Raji (cell line): ENCODE measurements around the gene RAI1.

Experiments used
- POLR2A ChIP-seq: IDR thresholded peaks from 2 replicates; pipeline ENCODE4 v1.6.1; 2011; ENCODE audit warnings: low read depth, low read length, control low read depth; ENCODE audit not compliant: insufficient read depth

The RAI1 gene

DNA sequence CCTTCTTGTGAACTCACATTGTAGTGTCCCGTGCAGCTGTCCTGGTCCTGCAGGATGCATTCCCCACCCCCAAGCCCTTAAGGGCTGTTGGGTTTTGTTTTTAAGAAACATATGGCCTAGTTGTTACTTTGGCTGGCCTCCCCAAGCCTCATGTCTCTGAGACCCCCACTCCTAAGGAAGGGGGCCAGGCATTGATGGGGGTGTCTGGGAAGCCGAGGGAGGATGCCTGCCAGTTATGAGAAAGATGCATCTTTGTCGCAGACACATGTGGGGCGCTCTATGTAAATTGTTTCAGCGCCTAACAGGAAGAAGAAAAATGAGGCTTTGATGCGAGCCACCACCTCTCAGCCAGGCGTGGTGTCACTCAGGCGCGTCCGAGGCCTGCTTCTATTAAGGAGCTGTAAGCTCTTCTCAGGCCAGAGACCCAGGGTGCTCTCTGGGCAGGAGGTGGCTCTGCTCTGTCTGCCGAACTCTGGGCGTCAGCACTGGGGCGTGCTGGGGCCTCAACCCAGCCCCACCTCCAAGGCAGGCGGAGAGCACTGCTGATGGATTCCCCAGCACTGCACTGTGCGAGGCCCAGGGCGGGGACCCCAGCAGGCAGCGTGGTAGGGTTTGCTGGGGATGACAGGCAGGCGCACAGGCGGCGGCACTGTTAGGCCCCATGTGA is 85.0 kb downstream of the RAI1 start:
- TF ChIP-seq POLR2A: peak; percentile 31; the same call in 1 of the 2 replicates

DNA sequence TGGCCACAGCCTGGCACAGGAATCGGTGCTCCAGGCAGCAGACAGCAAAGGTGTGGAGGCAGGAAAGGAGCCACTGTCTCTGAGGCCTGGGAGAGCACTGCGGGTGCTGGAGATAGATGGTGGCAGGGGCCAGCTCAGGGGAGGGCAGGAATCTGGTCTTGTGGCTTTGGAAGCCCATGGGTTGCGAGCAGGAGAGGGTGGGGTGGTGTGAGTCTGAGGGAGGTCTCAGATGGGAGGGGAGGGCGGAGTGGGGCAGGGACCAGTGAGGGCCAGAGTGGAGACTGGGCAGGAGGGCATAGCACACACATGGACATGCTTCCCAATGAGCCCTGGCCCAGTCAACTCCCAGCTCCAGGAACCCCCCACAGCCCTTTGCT is 85.5 kb downstream of the RAI1 start:
- no peak for TF ChIP-seq POLR2A

DNA sequence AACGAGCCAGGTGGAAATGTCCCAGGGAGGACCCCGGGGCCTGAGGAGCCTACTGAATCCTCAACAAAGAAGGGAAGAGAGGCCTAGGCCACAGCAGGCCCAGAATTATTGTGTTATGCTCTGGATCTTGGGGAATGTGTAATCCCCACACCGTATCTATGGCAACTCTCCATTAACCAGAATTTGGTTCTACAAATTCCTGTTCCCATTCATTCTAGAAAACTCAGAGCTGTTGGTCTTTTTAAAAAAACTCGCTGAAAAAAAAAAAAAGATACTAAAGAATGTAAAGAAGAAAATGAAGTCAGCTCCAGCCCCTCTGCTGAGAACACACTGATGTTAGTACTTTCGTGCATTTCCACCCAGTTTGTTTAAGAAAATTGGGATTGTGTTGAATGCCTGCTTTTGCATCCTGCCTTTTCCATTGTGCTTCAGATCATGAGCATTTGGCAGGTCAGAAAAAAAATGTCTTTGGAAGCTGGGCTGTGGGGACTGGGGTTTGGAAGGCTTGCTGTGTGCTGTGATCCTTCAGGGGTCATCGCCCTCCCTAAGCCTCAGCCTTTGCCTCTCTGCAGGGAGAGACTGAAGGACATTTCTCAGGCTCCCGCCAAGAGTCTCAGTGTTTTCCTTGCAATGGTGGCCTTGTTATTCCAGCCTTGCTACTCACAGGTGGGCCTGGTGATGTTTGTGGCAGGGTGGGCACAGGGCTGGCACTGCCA is 86.1 kb downstream of the RAI1 start:
- no peak for TF ChIP-seq POLR2A

DNA sequence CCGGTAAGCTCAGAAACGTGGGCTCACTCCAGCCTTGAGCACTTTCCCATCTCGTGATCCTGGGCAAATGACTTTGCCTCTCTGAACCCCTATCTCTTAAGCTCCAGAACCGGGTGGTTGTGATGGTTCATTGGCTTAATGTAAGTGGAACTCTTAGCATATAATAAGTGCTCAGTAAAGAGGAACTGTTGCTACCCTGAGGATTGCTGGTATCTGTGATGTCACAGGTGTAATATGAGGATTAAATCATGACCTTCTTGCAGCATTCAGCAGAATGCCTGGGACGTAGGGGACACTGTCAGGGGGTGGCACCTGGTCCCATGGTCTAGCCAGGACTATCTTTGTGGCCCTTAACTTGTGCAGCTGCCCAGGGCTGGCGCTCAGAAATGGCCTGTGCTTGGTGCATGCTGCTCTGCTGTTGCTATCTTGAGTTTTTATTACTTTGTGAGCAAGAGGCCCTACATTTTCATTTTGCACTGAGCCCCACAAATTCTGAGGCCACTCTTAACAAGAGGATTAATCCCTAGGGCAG is 86.7 kb downstream of the RAI1 start:
- TF ChIP-seq POLR2A: no peak

DNA sequence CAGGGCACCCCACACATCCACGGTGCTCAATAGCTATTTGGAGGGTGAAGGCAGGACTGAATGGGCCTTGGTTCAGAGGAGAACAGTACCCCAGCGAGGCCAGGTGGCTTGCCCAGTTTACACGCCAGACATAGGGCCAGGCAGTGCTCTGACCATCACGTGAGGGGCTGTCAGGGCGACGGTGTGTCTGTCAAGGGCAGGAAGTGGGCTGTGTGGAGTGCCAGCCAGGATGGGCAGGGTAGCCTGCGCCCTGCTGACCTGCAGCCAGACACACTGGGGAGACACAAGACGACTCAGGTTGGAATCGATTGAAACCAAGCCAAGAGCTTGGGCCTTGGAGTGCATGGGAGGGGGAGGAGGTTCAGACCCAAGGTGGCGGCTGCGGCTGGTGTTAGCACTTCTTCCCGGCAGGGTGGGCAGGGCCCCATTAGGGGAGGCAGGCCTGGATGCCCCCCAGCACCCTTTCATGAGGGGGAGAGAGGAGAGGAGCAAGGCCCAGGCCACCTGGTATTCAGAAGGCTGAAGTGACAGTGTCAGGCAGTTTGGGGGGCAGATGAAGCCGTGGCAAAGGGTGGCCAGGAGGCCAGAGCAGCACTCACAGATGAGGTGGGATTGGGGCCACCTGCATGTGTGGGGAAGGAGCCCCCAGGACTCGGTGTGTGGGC is 87.3 kb downstream of the RAI1 start:
- no peak for TF ChIP-seq POLR2A

DNA sequence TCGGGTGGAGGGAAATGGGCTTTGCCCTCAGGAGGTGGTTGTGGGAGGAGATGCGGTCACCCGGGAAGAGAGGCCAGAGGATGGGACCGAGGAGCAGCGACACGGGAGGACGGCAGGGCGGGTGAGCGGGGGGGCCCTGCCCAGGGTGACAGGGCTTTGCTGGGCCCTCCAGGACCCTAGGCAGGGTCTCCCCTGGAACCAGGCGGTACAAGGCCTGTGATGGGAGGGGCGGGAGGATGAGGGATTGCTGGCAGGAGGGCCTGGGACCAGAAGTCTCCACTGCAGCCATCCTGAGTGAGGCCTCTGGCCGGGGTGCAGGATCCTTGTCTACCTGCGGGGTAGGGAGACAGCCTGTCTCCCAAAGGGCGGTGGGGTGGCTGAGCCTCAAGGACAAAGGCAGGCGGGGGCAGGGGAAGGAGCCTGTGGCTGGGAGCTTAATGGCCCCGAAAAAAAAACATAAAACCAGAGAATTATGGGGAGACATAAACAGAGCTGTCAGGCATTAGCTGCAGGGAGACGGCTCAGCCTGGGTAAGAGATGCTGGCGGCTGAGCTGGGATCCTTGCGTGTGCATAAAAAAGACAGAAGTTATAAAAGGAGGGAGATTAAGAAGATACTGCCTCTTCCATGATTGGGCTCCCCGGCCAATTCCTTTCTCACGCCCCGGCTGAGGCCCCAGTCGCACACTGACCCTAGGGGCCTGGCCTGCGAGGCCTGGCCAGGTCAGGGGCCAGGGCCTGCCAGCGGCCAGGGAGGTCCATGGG is 88.8 kb downstream of the RAI1 start:
- TF ChIP-seq POLR2A: no peak

DNA sequence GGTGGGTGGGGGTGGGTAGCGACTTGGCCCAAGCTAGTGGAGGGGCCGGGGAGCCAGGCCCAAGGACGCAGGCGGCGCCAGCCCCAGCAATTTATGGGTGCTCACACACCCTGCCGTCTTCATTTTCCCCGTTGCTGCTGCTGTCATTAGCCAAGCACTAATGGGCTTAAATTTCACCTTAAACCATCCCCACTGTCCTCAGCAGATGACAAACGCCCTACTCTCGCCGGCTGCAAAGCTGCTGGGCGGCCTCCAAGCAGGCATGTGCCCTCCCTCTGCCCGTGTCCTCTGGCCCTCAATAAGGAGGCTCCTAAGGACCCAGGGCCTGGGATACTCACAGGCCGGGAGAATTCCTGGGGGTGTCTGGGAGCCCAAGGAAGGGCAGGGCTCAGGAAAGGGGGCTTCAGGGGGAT is 89.4 kb downstream of the RAI1 start:
- TF ChIP-seq POLR2A: no peak

DNA sequence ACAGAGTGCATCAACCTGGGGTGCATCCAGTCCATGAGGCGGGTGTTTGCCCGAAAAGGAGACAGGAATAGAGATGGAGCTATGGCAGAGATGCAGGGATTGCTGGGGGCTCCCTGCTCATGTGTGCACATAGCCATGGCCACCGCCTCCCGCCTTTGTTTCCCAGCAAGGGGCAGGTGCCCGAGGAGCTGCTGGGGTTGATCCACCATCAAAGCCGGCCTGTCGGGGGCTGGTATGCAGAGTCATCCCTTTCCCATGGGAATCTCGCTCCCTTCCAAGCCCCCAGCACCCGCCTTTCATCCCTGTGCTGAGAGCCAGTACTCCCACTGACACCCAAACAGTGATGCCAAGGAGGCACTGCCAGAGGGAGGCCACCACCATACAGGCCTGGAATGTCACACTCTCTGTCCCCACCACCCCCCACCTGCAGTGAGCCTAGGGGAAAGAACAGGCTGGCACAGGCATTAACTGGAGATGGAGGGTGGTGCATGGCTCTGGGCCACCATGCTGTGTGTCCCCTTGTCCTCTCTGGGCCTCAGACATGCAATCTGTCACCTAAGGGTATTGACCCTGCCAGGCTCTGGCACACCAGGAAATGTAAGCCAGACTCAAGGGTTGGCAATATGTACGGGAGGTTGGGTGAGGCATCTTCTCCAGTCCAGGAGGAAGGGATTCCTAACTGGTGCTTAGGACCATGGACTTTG is 90.4 kb downstream of the RAI1 start:
- TF ChIP-seq POLR2A: no peak

DNA sequence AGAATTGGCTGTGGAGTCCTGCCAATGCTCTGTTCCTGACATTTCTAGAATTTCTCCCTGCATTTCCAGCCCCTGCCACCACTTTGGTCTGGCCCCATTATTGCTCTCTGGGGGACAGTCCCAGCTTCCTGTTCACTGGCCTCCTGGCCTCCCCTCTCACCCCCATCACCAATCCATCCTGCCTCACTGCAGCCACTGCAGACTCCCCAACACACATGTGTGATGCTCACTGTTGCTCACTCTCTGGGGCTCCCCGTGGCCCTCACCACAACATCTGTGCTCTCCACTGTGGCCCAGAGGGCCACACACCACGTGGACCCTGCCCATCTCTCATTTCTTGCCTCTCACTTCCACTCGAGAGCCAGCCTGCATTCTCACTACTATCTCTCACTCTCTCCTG is 91.0 kb downstream of the RAI1 start:
- TF ChIP-seq POLR2A: no peak

DNA sequence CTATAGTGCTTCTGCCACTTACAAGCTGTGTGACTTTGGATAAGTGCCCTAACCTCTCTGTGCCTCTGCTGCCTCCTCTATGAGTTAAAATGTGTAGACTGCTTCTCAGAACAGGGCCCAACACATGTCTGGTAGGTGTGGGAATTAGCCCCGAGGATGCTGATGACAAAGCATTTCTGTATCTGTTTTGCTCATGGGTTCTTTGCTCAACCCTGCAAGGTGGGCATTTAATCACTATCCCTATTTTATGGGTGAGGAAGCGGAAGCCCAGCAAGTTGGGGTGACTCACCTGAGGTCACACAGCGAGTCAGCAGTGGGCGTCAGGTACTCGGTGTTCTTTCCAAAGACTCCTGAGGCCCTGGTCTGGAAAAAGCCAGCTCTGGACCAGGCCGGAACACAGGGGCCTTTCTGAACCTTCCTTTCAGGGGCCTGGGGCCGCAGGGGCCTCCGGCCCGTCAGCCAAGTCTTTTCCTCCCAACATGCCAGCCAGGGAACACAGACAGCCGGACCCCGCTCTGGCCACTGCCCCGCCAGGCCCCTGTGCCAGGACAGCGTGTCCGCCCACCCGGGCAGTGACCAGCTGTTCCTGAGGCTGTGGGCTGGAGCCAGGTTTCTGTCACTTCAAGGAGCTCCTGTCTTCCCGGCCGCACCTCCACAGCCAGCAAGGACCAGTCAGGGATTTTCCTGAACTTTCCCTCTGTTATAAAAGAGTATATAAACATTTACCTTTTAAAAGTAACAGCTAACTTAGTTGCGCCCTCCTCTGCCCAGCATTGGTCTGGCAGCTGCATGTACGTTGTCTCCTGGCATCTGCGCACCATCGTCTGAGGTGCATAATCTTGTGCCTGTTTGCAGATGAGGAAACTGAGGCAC is 93.0 kb downstream of the RAI1 start:
- TF ChIP-seq POLR2A: no peak

DNA sequence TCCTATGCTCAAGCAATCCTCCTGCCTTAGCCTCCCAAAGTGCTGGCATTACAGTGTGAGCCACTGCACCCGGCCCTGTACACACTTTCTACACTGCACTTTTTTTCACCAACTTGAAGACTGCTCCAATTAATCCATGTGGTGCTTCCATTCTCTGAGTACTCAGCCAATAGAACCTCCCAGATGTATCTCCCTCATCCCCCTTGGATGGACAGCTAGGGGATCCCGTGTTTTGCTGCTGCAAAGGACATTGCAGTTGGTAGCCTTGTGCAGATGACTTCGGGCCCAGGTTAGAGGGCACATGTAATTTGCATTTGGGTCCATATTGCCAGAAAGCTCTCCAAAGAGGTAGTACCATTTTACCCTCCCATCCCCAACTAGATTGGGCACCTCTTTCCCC is 95.6 kb downstream of the RAI1 start:
- TF ChIP-seq POLR2A: no peak

DNA sequence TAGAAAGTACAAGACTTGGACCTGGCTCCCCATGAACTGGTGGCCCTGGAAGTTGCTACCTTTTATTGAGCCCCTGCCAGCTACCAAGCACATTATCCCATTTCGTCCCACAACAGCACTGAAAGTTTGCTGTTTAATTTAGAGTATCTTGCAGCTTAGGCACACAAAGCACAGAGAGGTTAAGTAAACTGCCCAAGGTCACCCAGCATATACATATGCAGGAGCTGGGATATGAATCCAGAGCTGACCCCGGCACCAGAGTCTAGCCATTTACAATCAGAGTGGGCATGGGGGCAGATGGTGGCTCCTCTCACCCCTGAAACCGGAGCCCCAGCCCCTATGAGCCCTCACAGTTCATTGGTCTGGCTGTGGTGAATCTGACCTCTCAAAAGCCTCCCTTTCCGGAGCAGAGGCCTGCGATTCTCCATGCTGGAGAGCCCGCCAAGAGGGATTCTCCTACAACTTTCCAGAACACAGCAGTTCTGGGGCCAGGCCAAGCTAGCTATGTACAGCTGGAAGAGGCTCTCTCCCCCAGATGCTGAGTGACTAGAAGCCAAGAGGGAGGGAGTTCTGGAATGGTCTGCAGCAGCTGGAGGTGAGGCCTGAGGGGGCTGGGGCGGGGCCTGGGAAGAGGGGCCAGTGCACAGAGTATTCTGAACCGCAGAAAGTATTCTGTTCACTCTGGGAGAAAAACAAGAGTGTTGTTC is 97.2 kb downstream of the RAI1 start:
- no peak for TF ChIP-seq POLR2A

DNA sequence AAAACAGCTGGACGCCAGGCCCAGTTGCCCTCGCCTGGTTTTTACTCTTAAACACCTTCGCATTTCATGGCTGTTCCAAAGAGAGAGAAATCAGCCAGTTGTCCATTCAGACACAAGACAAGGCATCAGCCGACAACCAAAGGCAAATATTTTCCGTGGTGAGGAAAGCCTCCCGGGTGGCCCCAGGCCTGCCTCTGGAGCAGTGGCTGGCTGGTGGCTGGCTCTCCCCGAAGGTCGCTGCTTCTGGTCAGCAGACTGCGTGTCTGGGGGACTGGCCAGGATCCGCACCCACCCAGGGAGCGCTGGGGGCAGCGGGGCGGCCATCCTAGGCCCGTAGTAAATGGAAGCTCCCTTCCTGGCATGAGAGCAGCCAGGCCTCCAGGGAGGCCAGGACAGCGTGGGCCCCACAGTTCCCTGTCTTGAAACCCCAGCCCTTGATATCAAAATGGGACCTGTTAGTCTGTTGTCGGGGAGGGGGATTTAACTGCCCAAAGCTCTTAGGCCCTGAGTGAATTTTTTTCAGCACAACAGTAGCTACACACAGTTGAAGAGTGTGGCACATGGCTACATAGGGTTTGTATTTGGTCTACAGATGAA is 97.9 kb downstream of the RAI1 start:
- no peak for TF ChIP-seq POLR2A
